Activated T-cell treated with anti-CD3 and anti-CD28 coated beads for 24 hours (primary cell): ENCODE measurements around the gene LKAAEAR1.

ENCODE experiments used
- DNase-seq: peaks from one replicate; pipeline ENCODE4 v3.0.0-alpha.2; 2020; ENCODE audit warnings: low read depth

LKAAEAR1 gene

DNA sequence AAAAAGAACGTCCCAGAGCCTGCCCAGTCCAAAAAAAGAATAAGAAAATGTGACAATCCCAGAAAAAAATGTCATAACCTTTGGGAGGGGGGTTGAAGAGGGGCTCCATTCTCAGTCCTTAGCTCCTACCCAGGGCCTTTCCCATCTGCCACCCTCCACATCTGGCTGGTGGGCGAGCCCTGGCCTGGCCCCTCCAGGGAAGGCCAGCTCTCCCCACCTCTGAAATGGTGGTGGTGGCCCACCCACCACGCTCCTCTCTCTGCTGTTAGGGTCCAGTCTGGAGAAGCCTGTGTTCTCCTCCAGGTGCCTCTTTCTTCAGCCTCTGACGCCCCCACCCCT lies 5.3 kb downstream of the LKAAEAR1 start:
- DNase-seq: no peak

DNA sequence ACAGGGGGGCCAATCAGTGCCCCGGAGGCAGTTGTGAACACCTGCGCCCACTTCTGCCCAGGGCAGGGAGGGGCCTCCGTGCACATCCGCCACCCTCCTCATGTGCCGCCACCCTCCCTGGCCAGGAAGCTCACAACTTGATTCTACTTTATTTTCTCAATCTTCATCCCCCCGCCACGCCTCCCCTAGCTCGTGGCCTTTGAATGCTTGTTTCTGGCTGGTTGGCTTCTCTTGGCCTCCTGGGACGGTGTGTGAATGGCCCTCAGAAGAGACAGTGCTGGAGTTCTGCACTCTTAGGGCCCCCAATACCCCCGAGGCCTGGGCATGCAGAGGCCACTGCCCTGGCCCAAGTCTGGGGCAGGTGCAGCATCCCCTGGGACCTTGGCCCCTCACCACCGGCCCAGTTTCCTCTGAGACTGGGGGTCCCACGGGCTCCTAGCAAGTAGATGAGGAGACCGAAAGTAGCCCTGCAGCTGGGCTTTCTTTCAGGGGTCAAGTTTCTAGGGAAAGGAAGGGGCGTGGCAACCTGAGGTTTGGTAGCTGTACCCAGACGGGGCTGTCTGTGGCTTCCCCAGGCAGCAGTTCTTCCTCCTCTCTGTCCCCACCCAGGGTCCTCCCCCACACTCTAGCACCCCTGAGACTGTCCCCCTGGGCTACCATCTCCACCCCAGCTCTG lies 6.2 kb downstream of the LKAAEAR1 start:
- DNase-seq: no peak

- no peak for DNase-seq
Measured at GRCh38 chr20:64077541-64077875, 6.7 kb downstream of the LKAAEAR1 start.

DNA sequence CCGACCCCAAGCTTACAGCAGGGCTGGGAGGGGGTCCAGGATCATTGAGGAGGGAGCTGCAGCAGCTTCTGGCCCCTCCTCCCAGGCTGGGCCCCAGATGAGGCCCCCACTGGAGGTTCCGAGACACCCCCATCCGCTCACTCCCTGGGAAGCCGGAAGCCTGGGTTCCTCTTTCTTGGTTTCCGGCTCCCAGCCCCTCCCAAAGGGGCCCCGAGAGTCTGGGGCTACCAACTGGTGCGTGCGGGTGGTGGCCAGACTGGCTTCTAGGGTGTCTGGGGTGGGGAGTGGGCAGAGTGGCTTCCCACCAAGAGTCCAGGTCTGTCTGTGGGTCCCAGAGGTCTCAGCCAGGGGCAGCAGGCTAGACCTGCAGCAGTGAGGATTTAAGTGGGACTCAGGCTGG lies 7.1 kb downstream of the LKAAEAR1 start:
- DNase-seq: no peak

DNA sequence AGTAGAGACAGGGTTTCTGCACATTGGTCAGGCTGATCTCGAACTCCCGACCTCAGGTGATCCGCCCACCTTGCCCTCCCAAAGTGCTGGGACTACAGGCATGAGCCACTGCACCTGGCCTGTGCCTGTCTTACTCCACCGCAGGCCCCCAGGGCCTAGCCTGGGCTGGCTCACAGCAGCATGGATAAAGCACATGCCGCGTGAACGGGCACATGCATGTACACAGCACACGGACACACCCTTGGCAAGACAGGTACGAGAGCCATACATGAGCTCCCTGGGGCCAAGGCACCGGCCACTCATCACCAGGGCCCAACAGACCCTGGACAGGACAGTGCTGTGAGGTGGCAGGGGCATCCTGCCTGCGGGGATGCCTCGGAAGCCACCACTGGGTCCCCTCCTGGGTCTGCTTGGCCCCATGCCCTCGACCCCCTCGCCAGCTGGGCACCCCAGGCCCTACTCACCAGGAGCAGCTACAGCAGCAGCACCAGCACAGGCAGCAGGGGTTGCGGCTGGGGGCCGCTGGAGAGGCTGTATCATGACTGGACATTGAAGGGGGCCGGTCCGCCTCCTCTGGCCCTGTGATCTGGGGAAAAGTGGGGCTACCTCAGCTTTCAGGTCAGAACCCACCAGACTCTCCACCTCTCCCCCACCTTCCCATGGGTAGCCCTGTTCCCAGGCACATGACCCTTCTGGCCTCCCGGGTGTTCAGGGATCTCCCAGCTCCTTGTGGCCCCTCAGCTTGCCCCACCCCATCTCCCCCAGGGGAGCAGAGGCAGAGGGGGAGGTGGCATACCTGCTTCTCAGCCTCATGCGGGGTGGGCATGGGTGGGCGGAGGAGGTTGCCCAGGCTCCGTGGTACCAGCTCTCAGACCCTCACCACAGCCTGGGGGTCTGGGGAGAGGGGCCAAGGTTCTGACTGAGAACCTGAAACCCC lies 7.9 kb downstream of the LKAAEAR1 start:
- no peak for DNase-seq

GRCh38 chr20:64075556-64075955 lies 8.6 kb downstream of the LKAAEAR1 start:
- no peak for DNase-seq

- no peak for DNase-seq
Measured at GRCh38 chr20:64074963-64075362, 9.2 kb downstream of the LKAAEAR1 start.

DNA sequence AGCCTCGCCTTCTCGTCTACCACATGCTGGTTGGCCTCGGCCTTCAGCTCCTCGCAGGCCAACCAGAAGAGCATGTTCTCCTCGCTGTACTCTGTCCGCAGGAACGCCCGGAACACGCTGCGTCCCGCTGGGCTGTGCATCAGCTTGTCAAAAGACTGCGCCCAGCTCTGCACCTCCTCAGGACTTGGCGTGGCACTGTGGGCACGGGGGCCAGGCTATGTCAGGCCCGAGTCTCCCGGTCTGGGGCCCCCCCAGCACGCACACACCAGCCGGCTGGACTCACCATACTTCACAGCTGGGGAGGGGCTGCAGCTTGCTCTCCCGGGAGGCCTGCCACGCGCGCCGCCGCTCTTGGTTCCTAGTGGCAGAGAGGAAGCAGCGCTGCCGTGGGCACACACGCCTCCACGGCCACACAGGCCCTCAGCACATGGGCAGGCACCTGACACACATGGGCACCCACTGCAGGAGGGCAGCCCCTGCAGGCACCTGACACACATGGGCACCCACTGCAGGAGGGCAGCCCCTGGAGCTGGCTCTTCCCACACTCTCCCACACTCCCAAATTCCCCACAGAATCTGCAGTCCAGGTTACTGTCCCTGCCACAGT lies 9.9 kb downstream of the LKAAEAR1 start:
- DNase-seq: no peak

DNA sequence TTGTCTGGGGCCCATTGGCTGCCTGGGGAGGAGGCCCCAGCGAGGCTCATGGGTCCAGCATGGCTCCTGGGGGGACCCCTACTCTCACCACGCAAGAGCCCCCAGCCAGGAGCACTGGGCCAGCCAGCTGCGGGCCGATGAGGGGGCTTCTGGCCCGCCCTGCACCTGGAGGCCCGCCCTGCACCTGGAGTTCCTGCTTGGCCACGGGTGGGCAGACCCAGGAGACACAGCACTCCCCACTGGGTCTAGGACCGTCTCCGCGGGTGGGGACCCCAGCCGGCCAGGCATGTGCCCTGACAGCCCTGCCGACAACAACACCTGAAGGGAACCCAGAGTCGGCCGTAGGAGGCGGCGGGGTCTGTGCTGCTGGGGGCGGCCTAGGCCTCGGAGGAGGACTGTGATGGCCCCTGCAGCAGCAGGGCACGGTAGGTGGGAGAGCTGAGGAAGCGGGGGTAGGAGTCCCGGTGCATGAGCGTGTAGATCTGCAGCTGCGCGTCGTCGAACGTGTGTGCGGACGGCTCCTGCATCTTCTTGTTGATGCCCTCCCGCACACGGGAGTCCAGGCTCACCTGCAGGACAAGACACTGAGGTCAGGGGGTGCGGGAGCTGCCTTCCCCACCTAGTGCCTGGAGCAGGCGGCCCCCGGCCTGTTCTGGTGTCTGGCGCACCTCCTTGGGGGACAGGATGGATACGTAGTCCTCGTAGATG lies 10.6 kb downstream of the LKAAEAR1 start:
- no peak for DNase-seq

DNA sequence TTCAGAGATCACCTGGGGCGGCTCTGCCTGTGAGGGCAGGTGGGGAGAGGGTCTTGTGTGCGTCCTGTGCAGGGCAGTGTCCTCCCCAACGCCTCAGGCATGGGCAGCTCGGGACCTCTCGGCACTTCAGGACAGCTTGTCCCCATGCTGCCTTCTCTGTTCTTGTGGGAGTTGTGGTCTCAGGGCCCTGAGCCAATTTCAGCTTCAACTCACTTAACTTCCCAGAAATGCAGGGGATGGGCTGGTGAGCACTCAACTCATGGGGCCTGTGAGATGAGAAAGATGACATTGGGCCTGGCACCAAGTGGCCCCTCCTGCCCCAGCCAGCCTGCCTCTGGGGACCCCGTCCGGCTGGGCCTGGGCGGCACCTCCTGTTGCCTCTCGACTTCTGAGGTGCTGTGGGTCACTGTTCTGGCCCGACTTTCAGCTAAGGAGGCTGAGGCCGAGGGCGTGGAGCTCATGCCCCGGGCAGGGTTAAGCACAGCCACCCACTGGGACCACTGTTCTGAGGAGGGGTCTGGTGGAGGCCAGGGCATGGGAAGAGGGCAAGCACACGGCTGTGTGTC lies 11.6 kb downstream of the LKAAEAR1 start:
- DNase-seq: no peak

- no peak for DNase-seq
Measured at GRCh38 chr20:64071341-64072332, 12.6 kb downstream of the LKAAEAR1 start.

DNA sequence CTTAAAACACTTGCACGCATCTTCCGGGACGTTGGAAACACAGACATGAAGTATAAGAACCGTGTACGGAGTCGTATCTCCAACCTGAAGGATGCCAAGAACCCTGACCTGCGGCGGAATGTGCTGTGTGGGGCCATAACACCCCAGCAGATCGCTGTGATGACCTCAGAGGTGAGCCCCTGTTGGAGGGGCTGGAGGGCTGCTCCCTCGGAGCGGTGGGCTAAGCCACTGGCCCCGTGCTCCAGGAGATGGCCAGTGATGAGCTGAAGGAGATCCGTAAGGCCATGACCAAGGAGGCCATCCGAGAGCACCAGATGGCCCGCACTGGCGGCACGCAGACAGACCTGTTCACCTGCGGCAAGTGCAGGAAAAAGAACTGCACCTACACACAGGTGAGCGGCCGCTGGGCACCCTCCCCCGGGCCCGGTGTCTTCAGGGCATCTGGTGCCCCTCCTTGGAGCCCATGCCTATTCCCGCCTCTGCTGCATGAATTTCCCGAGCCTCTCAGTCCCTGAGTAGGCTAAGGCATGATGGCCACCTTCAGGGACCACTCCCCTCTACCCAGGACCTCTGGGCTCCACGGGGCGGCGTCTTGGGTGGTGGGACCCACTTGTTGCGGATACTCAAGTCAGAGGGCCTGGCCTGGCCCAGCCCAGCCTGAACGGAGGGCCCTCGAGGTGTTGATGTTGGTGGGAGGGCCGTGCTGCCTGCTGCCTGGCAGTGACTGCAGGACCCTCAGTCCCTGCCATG lies 13.8 kb downstream of the LKAAEAR1 start:
- DNase-seq: no peak

GRCh38 chr20:64069614-64070243 lies 14.5 kb downstream of the LKAAEAR1 start:
- no peak for DNase-seq

GRCh38 chr20:64069209-64069613 lies 15.0 kb downstream of the LKAAEAR1 start:
- no peak for DNase-seq

DNA sequence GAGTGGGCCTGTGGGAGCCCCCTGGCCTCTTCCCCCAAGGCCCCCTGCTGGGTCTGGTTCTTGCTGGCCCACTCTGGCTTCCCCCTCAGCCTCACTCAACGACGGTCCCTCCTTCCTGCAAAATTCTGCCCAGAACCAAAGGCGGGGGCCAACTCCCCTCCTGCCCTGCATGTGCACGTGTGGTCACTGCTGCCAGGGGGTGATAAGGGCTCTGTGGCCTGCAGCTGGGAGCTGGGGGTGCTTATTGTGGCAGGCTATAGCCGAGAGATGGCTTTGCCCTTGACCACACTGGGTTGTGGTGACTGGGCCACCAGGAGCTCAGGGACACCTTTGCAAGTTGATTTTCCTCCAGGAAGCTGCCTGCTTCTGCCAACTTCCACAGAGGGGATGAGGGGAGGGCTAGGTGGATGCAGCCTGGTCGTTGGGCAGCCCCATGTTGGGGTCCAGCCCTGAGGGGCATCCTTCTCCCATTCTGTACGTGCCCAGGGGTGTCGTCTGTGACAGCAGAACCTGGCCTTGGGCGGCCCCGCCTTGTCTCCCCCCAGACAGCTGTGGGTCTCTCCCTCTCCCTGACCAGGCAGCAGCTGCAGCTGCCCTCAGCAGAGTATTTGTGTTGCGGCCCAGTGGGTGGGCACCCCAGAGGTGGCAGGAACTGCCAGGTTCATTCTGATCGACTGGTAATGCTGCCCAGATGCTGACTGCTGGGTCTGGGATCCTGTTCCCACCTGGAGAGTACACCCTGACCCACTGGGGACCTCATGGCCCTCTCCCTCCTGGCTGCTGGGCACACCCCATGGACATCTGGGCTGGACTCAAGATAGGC lies 15.6 kb downstream of the LKAAEAR1 start:
- DNase-seq: no peak

GRCh38 chr20:64067733-64068307 lies 16.4 kb downstream of the LKAAEAR1 start:
- DNase-seq: no peak

GRCh38 chr20:64067005-64067632 lies 17.1 kb downstream of the LKAAEAR1 start:
- no peak for DNase-seq

- no peak for DNase-seq
Measured at GRCh38 chr20:64065974-64066343, 18.2 kb downstream of the LKAAEAR1 start.
